Glomerular endothelial cell (primary cell): ENCODE data around the gene RABGEF1. TPM values are rescaled to one million over a fixed set of nuclear protein-coding genes. Genes with fewer than 3 reads are reported as not detected.
"Not testable (repeated sequence)": the region's sequence is repeated elsewhere in the genome, so short reads cannot be mapped to it uniquely, and the experiment has no call there.

Experiments
- DNase-seq: peaks from one replicate; pipeline ENCODE4 v3.0.0-alpha.2; 2011; ENCODE audit warnings: low read depth, low spot score; ENCODE audit errors: extremely low read depth
- total RNA-seq: library from RNA; depleted of rRNA; stranded (reverse); fragments of >200 nt; gene quantifications from 2 replicates; pipeline ENCODE4 v1.2.3, GENCODE V29; 2015

Gene RABGEF1
- total RNA-seq: 12.3 and 15.2 TPM in 2 replicates

GRCh38 chr7:66740302-66740979, at the start of gene RABGEF1:
RABGEF1 (plus strand) TSS chr7:66740733; CDS start chr7:66771900, 31,167 bp downstream.
- peak; percentile 36 for DNase-seq

- DNase-seq: no peak
These were observed 47.2 kb upstream of the RABGEF1 start for GRCh38 chr7:66693331-66693730.

DNA sequence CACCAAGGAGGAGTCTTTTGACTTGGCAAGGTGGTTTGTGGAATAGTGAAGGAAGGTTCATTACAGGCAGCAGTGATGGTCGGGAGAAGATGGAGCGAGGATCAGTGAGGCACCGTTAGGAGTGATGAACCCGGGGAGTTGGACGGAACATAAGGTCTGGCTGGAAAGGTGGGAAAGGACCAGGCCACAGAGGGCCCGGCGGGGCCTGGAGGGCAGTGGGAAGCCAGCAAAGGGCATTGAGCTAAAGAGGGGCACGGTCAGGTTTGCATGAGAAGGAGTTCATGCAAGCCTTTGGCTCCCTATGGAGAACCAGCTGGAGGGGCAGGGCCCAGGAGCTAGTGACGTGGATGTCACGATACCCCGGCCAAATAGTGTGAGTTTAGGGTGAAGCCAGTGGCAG, 46.2 kb upstream of the RABGEF1 start:
- no peak for DNase-seq

DNA sequence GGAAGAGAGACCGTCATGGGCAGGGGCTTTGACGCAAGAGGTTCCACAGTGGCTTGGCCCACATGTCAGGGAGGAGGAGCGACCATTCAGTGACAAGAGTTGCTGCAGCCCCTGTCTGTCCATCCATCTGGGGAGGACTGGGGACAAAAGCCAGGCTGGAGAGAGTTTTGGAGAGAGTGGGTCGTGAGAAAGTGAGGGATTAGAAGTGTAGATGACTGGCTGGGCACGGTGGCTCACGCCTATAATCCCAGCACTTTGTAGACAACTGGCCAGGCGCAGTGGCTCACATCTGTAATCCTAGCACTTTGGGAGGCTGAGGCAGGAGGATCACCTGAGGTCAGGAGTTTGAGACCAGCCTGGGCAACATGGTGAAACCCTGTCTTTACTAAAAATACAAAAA, 45.1 kb upstream of the RABGEF1 start:
- DNase-seq: not testable (repeated sequence)

DNA sequence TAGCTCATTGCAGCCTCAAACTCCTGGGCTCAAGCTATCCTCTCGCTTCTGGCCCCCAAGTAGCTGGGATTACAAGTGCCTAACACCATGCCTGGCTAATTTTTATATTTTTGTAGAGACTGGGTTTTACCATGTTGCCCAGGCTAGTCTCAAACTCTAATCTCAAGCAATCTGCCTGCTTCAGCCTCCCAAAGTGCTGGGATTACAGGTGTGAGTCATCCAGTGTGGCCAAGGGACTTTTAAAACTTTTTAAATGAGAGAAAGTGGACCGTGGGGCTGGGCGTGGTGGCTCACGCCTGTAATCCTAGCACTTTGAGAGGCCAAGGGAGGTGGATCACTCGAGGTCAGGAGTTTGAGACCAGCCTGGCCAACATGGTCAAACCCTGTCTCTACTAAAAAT, 44.4 kb upstream of the RABGEF1 start:
- not testable (repeated sequence) for DNase-seq

DNA sequence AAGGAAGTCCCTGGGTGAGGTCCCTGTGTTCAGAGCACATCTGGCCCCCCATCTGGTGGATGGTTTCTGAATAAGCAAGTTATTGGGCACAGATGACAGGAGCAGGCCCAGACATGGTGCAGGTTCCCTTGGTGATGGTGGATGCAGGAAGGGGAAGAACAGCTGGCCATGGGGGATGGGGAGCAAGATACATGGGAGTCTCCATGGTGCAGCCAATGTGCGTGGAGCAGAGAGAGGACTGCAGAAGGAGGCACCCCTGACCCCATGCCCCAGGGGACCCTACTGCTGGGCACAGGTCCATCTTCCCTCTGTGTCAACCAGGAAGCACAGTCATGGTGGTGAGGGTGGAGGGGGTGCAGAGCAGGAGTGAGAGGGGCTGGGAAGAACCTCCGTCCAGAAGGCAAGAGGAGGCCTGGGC, 43.8 kb upstream of the RABGEF1 start:
- DNase-seq: no peak

- DNase-seq: no peak
These were observed 42.8 kb upstream of the RABGEF1 start for GRCh38 chr7:66697449-66698438.

GRCh38 chr7:66698652-66699205, 41.8 kb upstream of the RABGEF1 start:
- no peak for DNase-seq

GRCh38 chr7:66699998-66700397, 40.5 kb upstream of the RABGEF1 start:
- DNase-seq: no peak

- DNase-seq: no peak
These were observed 39.9 kb upstream of the RABGEF1 start for GRCh38 chr7:66700633-66701131.

- no peak for DNase-seq
These were observed 32.7 kb upstream of the RABGEF1 start for GRCh38 chr7:66707825-66708224.

GRCh38 chr7:66710752-66711151, 29.8 kb upstream of the RABGEF1 start:
- DNase-seq: not testable (repeated sequence)

DNA sequence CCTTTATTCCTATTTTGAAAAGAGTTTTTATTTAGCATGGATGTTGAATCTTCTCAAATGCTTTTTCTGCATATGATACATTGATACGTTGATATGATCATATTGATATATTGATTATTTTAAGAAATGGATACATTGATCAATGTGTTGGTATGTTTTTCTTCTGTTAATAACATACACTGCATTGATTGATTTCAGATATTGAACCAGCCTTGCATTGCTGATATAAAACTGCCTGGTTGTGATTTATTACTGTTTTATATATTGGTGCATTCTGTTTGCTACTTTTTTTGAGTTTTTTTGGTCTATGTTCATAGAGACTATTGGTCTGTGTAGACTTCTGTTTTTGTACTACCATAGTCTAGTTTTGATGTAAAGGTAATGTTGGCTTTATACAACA, 26.8 kb upstream of the RABGEF1 start:
- DNase-seq: no peak

DNA sequence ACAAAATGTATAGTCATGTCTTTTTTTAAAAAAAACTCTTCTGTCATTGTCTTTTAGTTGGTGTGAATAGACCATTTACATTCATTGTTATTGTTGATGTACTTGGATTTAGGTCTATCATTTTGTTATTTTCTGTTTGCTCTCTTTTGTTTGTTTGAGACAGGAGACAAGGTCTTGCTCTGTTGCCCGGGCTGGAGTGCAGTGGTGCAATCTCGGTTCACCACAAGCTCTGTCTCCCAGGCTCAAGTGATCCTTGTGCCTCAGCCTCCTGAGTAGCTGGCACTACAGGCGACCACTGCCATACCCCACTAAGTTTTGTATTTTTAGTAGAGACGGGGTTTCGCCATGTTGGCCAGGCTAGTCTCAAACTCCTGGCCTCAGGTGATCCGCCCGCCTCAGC, 23.9 kb upstream of the RABGEF1 start:
- not testable (repeated sequence) for DNase-seq

GRCh38 chr7:66720561-66720960, 20.0 kb upstream of the RABGEF1 start:
- DNase-seq: no peak

- no peak for DNase-seq
These were observed 14.7 kb upstream of the RABGEF1 start for GRCh38 chr7:66725843-66726242.

- DNase-seq: no peak
These were observed 13.5 kb upstream of the RABGEF1 start for GRCh38 chr7:66727058-66727457.

GRCh38 chr7:66728571-66728970, 12.0 kb upstream of the RABGEF1 start:
- DNase-seq: no peak

DNA sequence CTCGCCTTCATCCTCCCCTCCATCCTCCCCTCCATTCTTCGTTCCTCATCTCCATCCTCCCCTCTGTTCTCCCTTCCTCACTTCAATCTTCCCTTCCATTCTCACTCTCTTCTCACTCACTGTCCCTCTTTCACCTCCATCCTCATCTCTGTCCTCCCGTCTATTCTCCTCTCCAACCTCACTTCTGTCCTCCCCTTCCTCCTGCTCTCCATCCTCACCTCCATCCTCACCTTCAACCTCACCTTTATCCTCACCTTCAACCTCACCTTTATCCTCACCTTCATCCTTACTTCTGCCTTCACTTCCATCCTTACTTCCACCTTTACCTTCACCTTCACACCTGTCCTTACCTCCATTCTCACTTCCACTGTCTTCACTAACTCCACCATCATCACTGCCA, 11.3 kb upstream of the RABGEF1 start:
- no peak for DNase-seq

DNA sequence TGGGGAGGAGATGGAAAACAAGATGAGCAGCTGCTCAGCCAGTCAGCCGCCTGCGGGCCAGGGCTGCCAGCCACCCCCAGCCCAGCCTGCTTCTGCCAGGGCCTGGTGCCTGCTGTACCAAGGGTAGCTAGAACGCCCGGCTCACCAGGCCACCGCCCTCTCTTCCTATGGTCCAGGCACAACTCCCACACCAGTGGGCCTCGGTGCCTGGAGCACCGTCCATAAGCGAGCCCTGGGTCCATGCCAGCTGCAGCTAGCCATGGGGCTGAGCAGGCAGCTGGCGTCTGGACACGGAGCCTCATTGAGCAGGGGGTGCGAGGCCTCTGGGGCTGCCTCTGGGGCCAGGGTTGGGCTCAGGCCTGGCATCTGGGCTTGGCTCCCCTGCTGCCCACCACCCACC, 8.5 kb upstream of the RABGEF1 start:
- no peak for DNase-seq

GRCh38 chr7:66732439-66732838, 8.1 kb upstream of the RABGEF1 start:
- no peak for DNase-seq
